PFSK-1 (cell line): ENCODE data around the gene PIK3AP1.

Experiments
- FOXP2 ChIP-seq: optimal IDR thresholded peaks from 2 replicates; pipeline ENCODE3; 2011; ENCODE audit warnings: borderline replicate concordance, control low read depth, inconsistent platforms; ENCODE audit not compliant: insufficient read depth; ENCODE audit errors: extremely low read length, extremely low read depth
- POLR2AphosphoS5 ChIP-seq: IDR thresholded peaks from 2 replicates; pipeline ENCODE4 v1.6.1; 2012; ENCODE audit warnings: low read depth, mild to moderate bottlenecking, control low read depth, low read length, moderate library complexity
- SIN3A ChIP-seq: IDR thresholded peaks from 2 replicates; pipeline ENCODE4 v1.6.1; 2012; ENCODE audit warnings: mild to moderate bottlenecking, low read length, moderate library complexity, borderline replicate concordance; ENCODE audit not compliant: insufficient read depth
- TAF1 ChIP-seq: IDR thresholded peaks from 2 replicates; pipeline ENCODE4 v1.6.1; 2012; ENCODE audit warnings: low read length, control low read depth, borderline replicate concordance; ENCODE audit not compliant: insufficient read depth
- TF ChIP-seq, protein P1 (sequence below), 2 experiments: IDR thresholded peaks; 2 replicates each; pipeline versions ENCODE4 v1.6.1 to v1.8.0; 2011 to 2012; ENCODE audit warnings: low read depth in 2 of 2, low read length in 2 of 2, control low read depth in 1 of 2, inconsistent platforms in 1 of 2, mild to moderate bottlenecking in 1 of 2, moderate library complexity in 1 of 2; ENCODE audit not compliant: insufficient read depth in 1 of 2

The PIK3AP1 gene

DNA sequence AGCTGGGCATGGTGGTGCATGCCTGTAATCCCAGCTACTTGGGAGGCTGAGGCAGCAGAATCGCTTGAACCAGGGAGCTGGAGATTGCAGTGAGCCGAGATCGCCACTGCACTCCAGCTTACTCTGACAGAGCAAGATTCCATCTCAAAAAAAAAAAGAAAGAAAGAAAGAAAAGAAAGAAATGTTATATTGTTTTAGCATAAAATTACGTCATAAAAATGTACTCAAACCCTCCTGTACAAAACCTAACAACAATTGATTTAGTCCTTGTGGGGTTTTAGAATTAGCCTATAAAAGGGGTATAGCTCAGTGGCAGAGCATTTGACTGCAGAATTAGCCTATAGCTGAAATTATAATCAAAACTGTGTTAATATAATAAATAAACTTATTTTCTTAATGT lies 27.9 kb downstream of the PIK3AP1 start:
- TF ChIP-seq FOXP2 (no peak), SIN3A (no peak), TAF1 (no peak), POLR2AphosphoS5 (no peak)
- TF ChIP-seq, protein P1, sequence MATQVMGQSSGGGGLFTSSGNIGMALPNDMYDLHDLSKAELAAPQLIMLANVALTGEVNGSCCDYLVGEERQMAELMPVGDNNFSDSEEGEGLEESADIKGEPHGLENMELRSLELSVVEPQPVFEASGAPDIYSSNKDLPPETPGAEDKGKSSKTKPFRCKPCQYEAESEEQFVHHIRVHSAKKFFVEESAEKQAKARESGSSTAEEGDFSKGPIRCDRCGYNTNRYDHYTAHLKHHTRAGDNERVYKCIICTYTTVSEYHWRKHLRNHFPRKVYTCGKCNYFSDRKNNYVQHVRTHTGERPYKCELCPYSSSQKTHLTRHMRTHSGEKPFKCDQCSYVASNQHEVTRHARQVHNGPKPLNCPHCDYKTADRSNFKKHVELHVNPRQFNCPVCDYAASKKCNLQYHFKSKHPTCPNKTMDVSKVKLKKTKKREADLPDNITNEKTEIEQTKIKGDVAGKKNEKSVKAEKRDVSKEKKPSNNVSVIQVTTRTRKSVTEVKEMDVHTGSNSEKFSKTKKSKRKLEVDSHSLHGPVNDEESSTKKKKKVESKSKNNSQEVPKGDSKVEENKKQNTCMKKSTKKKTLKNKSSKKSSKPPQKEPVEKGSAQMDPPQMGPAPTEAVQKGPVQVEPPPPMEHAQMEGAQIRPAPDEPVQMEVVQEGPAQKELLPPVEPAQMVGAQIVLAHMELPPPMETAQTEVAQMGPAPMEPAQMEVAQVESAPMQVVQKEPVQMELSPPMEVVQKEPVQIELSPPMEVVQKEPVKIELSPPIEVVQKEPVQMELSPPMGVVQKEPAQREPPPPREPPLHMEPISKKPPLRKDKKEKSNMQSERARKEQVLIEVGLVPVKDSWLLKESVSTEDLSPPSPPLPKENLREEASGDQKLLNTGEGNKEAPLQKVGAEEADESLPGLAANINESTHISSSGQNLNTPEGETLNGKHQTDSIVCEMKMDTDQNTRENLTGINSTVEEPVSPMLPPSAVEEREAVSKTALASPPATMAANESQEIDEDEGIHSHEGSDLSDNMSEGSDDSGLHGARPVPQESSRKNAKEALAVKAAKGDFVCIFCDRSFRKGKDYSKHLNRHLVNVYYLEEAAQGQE (IDR thresholded peaks at IDR 0.05; ENCODE audit: insufficient read depth in 1 of 2, low read depth in 2 of 2, low read length in 2 of 2), result no peak

DNA sequence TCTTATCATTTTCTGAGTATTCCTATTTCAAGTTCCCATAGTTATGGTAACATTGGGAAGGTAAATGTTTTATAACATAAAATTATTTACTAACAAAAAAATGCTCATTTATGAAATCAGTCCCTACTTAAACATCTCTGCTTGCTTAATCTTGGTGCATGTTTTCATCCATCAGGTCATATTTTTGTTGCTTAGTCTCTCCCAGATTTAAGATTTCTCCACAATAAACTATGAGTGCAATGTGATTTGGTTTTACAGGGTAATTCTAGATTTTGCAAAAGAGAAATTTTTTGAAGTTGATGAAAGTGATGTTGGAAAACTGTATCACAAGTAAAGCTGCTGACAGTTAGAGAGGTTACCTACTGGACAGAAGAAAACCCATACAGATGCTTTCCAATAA lies 28.6 kb downstream of the PIK3AP1 start:
- TF ChIP-seq, protein P1 (IDR thresholded peaks at IDR 0.05; ENCODE audit: insufficient read depth in 1 of 2, low read depth in 2 of 2, low read length in 2 of 2), result no peak
- TF ChIP-seq TAF1, result no peak
- TF ChIP-seq POLR2AphosphoS5, result no peak
- no peak for TF ChIP-seq SIN3A
- no peak for TF ChIP-seq FOXP2

DNA sequence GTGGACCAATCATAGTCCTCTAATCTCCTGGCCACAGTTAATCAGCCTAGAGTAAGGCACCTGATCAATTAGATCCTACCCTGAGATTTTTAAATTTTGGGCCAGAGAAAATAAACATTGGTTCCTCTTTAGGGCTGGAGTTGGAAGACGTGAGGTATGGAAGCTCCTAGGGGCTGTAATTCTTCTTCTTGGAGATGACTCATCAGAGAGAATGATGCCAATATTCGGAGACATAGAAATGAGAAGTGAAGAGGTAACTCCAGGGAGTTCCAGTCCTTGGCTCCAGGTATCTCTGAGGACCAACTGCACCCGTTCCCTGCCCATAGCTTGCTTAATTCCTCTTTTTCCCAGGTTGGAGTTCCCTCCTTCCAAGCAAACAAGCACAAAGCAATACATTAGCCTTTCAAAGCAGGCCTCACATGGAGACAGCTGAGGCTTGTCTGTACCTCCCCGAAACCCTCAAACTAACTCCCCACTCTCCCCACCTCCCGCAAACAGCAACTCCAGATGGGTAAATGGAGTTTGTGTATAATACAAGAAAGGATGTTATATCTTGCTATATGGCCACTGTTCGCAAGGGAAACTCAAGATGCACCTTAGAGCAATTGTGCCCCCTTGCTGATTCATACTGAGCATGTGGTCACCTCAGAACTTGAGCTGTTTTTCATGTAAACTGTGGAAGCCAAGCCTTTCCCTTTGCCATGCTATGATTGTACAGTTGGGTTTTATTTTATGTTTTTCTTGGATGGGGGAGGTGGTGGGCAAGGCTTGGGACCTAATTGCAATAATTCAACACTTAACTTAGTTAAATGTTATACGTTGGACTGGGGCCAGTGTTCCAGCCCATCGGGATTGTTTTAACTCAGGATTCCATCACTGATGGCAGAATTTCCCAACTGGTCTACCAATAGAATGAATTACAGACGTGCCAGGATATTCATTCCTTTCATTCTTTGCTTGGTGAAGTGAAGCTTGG lies 29.3 kb downstream of the PIK3AP1 start:
- TF ChIP-seq POLR2AphosphoS5 (no peak), FOXP2 (no peak)
- TF ChIP-seq, protein P1 (IDR thresholded peaks at IDR 0.05; ENCODE audit: insufficient read depth in 1 of 2, low read depth in 2 of 2, low read length in 2 of 2), result no peak

DNA sequence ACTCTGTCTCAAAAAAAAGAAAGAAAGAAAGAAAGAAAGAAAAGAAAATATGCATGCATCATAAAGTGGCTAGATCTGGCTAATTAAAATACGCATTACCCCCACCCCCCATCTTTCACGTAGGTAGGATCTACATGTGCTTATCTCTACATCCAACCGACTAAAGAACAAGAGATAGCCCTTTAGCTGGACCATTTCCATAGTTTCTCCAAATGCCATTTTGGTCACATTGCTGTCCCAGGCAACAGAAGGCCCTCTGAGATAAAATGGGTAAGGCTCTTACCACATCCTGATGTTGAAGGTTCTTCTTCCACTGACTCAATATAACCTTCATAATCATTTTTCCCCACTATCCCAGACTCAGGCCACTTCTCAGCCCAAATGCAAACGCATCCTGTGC lies 31.5 kb downstream of the PIK3AP1 start:
- no peak for TF ChIP-seq POLR2AphosphoS5
- TF ChIP-seq FOXP2, result no peak
- TF ChIP-seq TAF1, result no peak
- no peak for TF ChIP-seq SIN3A
- TF ChIP-seq, protein P1 (IDR thresholded peaks at IDR 0.05; ENCODE audit: insufficient read depth in 1 of 2, low read depth in 2 of 2, low read length in 2 of 2), result no peak
